Central memory CD8-positive, alpha-beta T cell (primary cell): ENCODE data around the gene PKHD1.

ENCODE experiments used
- ATAC-seq: fragments of 150-1000 bp; cut with Tn5 transposase; replicated peaks from 2 replicates; pipeline ENCODE4 v1.10.0; 2022; ENCODE audit warnings: mild to moderate bottlenecking, moderate FRiP score, moderate number of reproducible peaks; ENCODE audit not compliant: poor library complexity, severe bottlenecking; ENCODE audit errors: extremely low read depth
- DNase-seq, 2 donors: peaks; one replicate each; pipeline ENCODE4 v3.0.0; 2021; ENCODE audit warnings: low spot score in 2 of 2
- H3K27ac Mint-ChIP-seq: one replicate; pipeline ENCODE4 v1.8.0; 2022; ENCODE audit warnings: low read depth, mild to moderate bottlenecking, moderate library complexity, mixed read lengths
- H3K27me3 Mint-ChIP-seq: one replicate; pipeline ENCODE4 v1.8.0; 2022; ENCODE audit warnings: mixed read lengths
- H3K36me3 Mint-ChIP-seq: one replicate; pipeline ENCODE4 v1.8.0; 2022; ENCODE audit warnings: mild to moderate bottlenecking, moderate library complexity, mixed read lengths; ENCODE audit not compliant: insufficient read depth
- H3K4me1 Mint-ChIP-seq: one replicate; pipeline ENCODE4 v1.8.0; 2022; ENCODE audit warnings: mixed read lengths
- H3K4me3 Mint-ChIP-seq: one replicate; pipeline ENCODE4 v1.8.0; 2022; ENCODE audit warnings: mild to moderate bottlenecking, moderate library complexity, mixed read lengths
- H3K9me3 Mint-ChIP-seq: one replicate; pipeline ENCODE4 v1.8.0; 2022; ENCODE audit warnings: mixed read lengths

The PKHD1 gene

DNA sequence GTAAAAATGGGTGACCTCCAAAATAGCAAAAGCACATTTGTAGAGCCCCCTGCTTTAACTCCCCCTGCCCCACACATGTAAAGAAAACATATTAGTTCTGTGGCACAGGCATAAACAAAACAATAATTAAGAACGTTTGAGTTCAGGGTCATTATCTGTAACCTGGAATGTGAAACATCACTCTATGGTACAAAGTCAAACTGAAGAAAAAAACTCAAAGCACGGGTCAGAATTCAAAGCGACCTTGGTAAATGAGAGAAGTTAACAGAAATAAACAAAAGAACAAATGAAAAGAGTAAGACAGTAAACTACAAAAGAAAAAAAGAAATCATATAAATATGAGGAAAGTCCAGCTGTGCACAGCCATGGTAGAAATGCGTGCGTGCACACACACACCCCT is 67.5 kb downstream of the PKHD1 start:
- Mint-ChIP-seq H3K27ac (no peak overlapping the region), H3K9me3 (no peaks in the 10 kb centered on the region), H3K27me3 (peaks cover 33% of the 10 kb centered on the region), H3K4me1 (no peaks in the 10 kb centered on the region), H3K36me3 (no peaks in the 10 kb centered on the region), H3K4me3 (no peak overlapping the region)
- DNase-seq, result no peak
- ATAC-seq, result no peak

DNA sequence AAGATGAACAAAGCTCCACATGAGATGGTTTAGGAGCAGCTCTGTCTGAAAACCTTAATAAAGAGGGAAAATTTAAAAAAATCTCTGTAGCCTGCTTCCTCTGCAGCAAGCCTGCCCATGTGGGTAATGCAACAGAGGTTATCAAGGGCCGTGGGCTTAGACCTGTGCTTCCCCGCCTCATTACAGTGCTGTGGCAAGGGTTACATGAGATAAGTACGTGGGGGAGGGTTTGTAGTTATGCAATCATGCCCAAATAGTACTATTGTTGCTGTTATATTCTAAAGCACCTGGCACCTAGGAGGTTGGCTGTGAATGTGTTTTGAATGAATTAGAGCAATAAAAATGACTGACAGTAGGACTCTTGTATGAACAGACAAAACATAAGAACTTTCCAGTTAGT is 68.3 kb downstream of the PKHD1 start:
- H3K36me3 Mint-ChIP-seq, result no peaks in the 10 kb centered on the region
- ATAC-seq (no peak), DNase-seq (no peak)
- no peak overlapping the region for H3K4me3 Mint-ChIP-seq
- no peaks in the 10 kb centered on the region for H3K9me3 Mint-ChIP-seq
- H3K27me3 Mint-ChIP-seq, result peaks cover 33% of the 10 kb centered on the region
- H3K4me1 Mint-ChIP-seq, result no peaks in the 10 kb centered on the region
- H3K27ac Mint-ChIP-seq, result no peak overlapping the region

DNA sequence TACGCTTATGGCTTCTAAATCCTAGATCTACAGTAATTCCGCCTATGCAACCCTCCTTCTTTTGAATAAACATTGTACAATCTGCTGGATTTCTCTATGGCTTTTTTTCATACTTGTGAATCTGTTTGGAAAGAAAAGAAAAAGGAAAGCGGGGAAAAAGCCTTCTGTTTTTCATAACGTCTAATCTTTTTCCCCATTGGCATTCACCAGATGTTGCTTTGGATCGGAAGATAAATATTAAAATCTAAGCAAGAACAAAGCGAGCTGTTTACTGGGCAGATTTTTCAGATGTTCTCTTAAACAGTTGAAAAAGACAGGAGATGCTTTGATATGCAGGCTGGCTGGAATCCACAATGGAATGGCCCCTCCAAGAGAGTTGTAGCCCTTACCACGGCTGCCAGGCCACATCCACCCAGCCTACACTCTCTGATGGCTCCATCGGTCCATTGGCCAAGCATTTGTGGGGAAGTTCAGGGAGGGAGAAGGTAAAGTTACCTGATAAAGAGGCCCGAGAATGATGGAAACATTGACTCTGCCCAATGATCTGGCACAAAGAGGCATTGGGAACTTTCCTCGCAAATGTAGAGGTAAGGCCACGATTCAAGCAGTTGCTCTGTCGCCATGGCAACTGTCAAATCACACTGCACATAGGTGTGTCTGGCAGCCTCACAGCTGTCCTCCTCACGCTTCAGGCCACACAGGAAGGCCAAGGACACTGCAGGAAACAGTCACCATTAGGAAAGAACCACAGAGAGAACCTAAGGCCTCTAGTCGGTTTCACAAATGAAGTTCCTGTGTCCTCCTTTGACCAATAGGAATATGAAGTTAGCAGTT is 70.3 kb downstream of the PKHD1 start:
- H3K4me1 Mint-ChIP-seq, result no peaks in the 10 kb centered on the region
- peaks cover 36% of the 10 kb centered on the region for H3K27me3 Mint-ChIP-seq
- no peak overlapping the region for H3K27ac Mint-ChIP-seq
- no peak overlapping the region for H3K4me3 Mint-ChIP-seq
- no peak for ATAC-seq
- no peaks in the 10 kb centered on the region for H3K9me3 Mint-ChIP-seq
- H3K36me3 Mint-ChIP-seq, result no peaks in the 10 kb centered on the region
- DNase-seq, result no peak

DNA sequence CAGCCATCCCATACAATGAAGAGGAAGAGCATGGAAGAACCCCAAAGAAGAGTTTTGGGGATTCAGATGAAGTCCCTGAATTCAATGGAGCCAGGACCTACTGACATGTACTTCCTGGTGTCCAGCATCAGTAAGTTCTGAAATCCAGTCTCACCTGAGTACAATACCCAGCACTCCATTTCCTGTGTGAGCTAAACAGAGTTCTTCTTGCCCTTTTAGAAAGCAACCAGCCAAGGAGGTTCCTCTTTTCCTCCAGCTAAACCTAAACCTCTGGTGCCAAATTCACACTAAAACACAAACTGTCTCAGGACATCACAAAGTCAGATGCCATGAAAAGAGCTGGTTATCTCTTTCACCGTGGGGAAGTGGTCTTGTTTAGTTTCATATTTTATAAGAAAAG is 71.5 kb downstream of the PKHD1 start:
- no peaks in the 10 kb centered on the region for H3K9me3 Mint-ChIP-seq
- ATAC-seq (no peak), DNase-seq (no peak)
- no peaks in the 10 kb centered on the region for H3K36me3 Mint-ChIP-seq
- no peaks in the 10 kb centered on the region for H3K4me1 Mint-ChIP-seq
- H3K27me3 Mint-ChIP-seq, result peaks cover 26% of the 10 kb centered on the region
- H3K27ac Mint-ChIP-seq, result no peak overlapping the region
- no peak overlapping the region for H3K4me3 Mint-ChIP-seq

DNA sequence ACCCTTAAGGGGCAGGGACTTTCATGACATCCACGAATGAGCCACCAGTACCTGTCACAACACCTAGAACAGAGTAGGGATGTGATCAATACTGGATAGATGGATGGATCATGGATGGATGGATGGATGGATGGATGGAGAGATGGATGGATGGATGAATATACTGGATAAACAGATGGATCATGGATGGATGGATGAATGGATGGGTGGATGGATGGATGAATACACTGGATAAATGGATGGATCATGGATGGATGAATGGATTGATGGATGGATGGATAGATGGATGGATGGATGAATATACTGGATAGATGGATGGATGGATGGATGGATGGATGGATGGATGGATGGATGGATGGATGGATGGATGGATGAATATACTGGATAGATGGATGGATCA is 73.0 kb downstream of the PKHD1 start:
- H3K36me3 Mint-ChIP-seq, result no peaks in the 10 kb centered on the region
- no peak overlapping the region for H3K27ac Mint-ChIP-seq
- no peak overlapping the region for H3K4me3 Mint-ChIP-seq
- H3K9me3 Mint-ChIP-seq, result no peaks in the 10 kb centered on the region
- no peaks in the 10 kb centered on the region for H3K4me1 Mint-ChIP-seq
- no peak for ATAC-seq
- peaks cover 17% of the 10 kb centered on the region for H3K27me3 Mint-ChIP-seq
- no peak for DNase-seq

DNA sequence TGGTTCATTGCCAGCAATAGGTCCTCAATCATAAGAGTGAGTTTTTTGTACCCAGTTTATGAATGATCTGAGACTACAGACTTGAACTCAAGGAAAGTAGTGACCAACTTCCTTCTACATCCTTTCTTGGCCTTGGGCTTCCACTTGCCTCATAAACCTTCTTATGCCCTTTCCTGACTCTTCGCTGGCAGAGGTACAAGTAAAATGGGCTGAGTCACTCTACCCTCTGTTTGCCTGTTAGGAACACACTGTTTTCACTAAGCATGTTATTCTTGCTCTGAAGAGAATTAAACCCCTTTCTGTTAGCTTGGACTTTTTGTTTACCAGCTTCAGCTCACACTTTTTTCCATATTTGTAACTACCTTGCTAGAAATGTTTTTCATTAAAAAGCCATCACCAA is 74.4 kb downstream of the PKHD1 start:
- Mint-ChIP-seq H3K36me3 (no peaks in the 10 kb centered on the region), H3K4me3 (no peak overlapping the region), H3K27me3 (peaks cover 22% of the 10 kb centered on the region), H3K9me3 (no peaks in the 10 kb centered on the region), H3K4me1 (no peaks in the 10 kb centered on the region), H3K27ac (no peak overlapping the region)
- no peak for DNase-seq
- no peak for ATAC-seq

DNA sequence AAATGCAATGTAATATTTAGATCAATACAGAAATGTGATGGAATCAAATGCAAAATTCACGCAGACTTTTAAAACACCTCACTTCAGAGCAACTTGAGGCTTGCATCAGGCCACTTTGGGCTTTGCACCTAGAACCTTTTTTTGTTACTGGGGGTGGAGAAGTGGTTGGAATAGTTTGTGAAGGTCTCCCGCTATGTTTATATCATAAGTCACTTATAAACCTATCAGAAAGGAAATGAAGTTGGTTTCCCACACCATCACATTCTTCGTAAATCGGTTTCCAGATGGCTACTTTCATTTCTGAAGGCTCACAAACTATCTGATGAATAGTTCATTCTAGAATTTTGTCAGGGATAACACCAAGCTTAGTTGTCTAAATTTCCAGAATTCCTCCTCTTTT is 74.8 kb downstream of the PKHD1 start:
- H3K4me3 Mint-ChIP-seq, result no peak overlapping the region
- ATAC-seq, result no peak
- no peak overlapping the region for H3K27ac Mint-ChIP-seq
- DNase-seq, result no peak
- no peaks in the 10 kb centered on the region for H3K36me3 Mint-ChIP-seq
- no peaks in the 10 kb centered on the region for H3K4me1 Mint-ChIP-seq
- peaks cover 26% of the 10 kb centered on the region for H3K27me3 Mint-ChIP-seq
- H3K9me3 Mint-ChIP-seq, result no peaks in the 10 kb centered on the region

DNA sequence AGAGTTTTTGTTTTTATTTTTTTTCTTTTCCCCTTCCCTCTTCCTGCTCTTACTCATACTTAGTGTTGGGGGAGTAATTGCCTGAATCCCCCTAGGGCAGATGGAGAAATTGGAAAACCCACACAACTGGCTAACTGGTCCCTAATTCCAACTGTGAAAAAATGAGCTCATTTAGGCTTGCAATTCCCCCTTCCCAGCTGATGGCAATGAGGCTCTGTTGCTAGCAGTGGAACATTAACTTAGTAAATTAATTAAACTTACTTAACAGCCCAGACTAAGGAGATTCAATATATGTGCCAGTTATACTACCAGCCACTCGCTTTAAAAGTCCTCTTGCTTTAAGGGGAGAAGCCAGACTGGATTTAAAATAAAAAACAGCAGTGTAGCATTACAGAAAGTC is 76.6 kb downstream of the PKHD1 start:
- no peak for DNase-seq
- Mint-ChIP-seq H3K9me3 (no peaks in the 10 kb centered on the region), H3K4me1 (no peaks in the 10 kb centered on the region), H3K4me3 (no peak overlapping the region), H3K36me3 (no peaks in the 10 kb centered on the region), H3K27ac (no peak overlapping the region), H3K27me3 (peaks cover 27% of the 10 kb centered on the region)
- no peak for ATAC-seq

DNA sequence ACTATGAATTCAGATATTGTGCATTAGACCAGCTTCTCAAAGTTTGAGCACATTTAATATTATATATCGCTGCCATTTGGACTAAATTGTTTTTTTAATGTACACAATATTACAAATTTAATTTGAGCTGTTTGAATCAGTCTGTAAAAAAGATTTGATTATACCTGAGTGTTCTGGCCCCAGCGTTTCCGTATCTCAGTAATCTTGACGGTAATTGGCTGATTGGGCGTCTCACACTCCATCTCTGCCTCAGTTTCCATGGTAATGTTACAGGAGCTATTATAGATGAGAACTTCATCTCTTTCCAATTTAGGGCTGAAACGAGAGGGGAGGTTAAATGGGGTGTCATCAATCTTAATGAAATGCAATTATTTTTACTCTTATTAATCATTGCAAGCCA is 77.3 kb downstream of the PKHD1 start:
- no peak overlapping the region for H3K4me3 Mint-ChIP-seq
- no peak for ATAC-seq

DNA sequence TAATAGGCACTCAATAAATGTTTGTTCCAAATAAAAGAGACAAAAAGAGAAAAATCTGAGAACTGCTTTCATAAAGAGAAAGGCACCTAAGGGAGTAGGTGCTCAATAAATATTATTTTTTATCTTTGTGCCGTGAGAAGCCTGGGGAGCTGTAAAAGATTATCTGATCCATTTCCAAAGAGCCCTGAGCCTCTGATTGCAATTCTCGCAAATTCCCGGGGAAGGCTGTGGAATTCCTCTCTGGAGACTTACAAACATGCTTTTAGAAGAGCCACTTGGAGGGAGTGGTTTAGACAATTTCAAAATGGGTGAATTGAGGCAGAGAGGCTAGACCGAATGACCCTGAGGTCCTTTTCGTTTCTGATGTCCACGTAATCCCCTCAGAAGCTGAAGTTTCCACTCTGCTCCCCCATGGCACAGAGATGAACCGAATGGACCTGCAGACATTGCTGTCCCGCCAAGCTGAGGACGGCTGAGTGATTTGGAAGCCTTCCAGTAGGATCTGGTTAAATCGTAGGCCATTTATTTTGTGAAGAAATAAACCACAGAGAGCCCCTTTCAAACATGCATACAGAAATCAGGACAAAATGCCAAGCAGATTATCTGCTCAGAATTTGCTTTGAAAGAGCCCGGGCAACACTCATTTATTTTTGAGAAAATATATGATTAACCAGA is 77.8 kb downstream of the PKHD1 start:
- H3K36me3 Mint-ChIP-seq, result no peaks in the 10 kb centered on the region
- H3K27me3 Mint-ChIP-seq, result peaks cover 39% of the 10 kb centered on the region
- ATAC-seq, result no peak
- H3K4me3 Mint-ChIP-seq, result no peak overlapping the region
- H3K9me3 Mint-ChIP-seq, result no peaks in the 10 kb centered on the region
- DNase-seq, result no peak
- H3K4me1 Mint-ChIP-seq, result no peaks in the 10 kb centered on the region
- H3K27ac Mint-ChIP-seq, result no peak overlapping the region

More for the DNA sequence above, 77.3 kb downstream of the PKHD1 start:
- Mint-ChIP-seq H3K27me3 (peaks cover 33% of the 10 kb centered on the region), H3K36me3 (no peaks in the 10 kb centered on the region), H3K9me3 (no peaks in the 10 kb centered on the region), H3K27ac (no peak overlapping the region), H3K4me1 (no peaks in the 10 kb centered on the region)
- DNase-seq, result no peak

DNA sequence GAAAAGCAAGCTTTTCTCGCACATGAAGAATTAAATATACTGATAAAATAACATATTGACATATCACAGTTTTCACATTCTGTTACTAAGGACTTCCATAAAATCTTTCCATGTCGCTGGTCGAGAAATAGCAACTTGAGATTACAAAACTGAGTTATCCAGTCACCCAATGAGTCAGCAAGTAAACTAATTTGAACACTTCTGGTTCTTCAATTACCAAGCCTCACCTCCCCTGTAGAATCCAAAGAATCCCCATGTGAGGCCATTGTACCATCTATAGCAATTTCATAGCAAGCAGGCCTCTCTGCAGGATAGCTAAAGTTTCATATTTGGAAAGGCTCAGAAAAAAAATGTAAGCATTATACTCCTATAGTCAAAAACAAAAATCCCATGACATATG is 87.3 kb downstream of the PKHD1 start:
- H3K27ac Mint-ChIP-seq, result no peak overlapping the region
- H3K27me3 Mint-ChIP-seq, result peaks cover 46% of the 10 kb centered on the region
- no peak for ATAC-seq

DNA sequence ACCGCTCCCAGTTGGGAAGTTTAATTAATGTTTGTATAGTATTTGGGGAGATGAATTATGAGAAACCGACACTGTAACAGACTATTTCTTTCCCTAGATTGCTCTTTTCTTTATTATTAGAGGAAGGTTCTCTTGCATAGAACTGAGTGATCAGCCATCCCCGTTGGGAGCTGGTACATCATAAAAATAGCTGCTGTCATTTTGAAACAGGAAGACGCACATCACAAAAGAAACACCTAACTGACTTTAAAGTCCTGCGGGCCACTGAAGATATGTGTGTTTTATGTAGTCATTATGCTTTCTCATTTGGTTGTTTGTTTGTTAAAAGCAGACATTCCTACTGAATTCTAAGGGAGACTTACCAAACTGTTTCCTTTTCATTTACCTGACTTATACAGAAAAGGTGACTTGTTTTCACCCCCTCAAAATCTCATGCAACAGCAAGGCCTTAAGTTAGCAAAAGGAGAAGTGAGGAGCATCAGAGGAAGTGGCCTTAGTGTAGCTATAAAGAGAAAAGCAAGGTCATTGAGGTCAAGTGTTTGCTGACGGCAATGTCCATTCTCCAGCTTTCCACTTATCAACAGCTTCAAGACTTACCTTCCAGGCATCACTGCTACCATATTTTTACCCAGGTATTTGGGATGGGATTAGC is 91.0 kb downstream of the PKHD1 start:
- DNase-seq, result no peak
- no peaks in the 10 kb centered on the region for H3K9me3 Mint-ChIP-seq
- H3K4me3 Mint-ChIP-seq, result no peak overlapping the region
- H3K27me3 Mint-ChIP-seq, result peaks cover 66% of the 10 kb centered on the region
- no peaks in the 10 kb centered on the region for H3K4me1 Mint-ChIP-seq
- no peak for ATAC-seq
- no peak overlapping the region for H3K27ac Mint-ChIP-seq
- H3K36me3 Mint-ChIP-seq, result peaks cover 2% of the 10 kb centered on the region

More for the DNA sequence above, 87.3 kb downstream of the PKHD1 start:
- H3K4me3 Mint-ChIP-seq, result no peak overlapping the region
- H3K9me3 Mint-ChIP-seq, result no peaks in the 10 kb centered on the region
- DNase-seq, result no peak
- peaks cover 2% of the 10 kb centered on the region for H3K36me3 Mint-ChIP-seq
- H3K4me1 Mint-ChIP-seq, result no peaks in the 10 kb centered on the region
